Keratinocyte (primary cell): ENCODE results near the gene ZCWPW1.
"Not testable (repeated sequence)": the region's sequence is repeated elsewhere in the genome, so short reads cannot be mapped to it uniquely, and the experiment has no call there.

Source experiments
- CTCF ChIP-seq, 3 experiments: IDR thresholded peaks in 1 of 3; conservative IDR thresholded peaks in 1 of 3; optimal IDR thresholded peaks in 1 of 3; 2 replicates in 2 of 3; 3 replicates in 1 of 3; pipeline versions ENCODE3 to v1.5.1; 2011; ENCODE audit warnings: low read length in 3 of 3, mild to moderate bottlenecking in 3 of 3, moderate library complexity in 2 of 3, control low read depth in 1 of 3, inconsistent platforms in 1 of 3; ENCODE audit not compliant: insufficient read depth in 2 of 3; ENCODE audit errors: extremely low read depth in 1 of 3
- EZH2 ChIP-seq: IDR thresholded peaks from one replicate; pipeline ENCODE4 v1.6.1; 2012; ENCODE audit warnings: inconsistent platforms, mild to moderate bottlenecking, low read length, moderate library complexity

DNA sequence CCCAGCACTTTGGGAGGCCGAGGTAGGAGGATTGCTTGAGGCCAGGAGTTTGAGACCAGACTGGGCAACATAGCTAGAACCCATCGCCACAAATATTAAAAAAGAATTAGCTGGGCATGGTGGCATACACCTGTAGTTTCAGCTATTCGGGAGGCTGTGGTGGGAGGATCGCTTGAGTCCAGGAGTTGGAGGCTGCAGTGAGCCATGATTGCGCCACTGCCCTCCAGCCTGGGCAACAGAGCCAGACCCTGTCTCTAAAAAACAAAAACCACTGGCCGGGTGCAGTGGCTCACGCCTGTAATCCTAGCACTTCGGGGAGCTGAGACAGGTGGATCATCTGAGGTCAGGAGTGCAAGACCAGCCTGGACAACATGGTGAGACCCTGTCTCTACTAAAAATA lies 25.4 kb upstream of the ZCWPW1 start:
- not testable (repeated sequence) for TF ChIP-seq CTCF (optimal IDR thresholded peaks at IDR 0.05 in 1 of 3, IDR thresholded peaks at IDR 0.05 in 1 of 3, conservative IDR thresholded peaks at IDR 0.05 in 1 of 3; ENCODE audit: extremely low read depth in 1 of 3, insufficient read depth in 2 of 3, low read length in 3 of 3); EZH2
